Natural killer cell (primary cell): Measurements from ENCODE around the gene BBS1. TPM values are rescaled to one million over a fixed set of nuclear protein-coding genes. Genes with fewer than 3 reads are reported as not detected.

Experiments used
- ATAC-seq, 3 donors: fragments of 150-1000 bp in 2 of 3; fragments of 200-7000 bp in 1 of 3; cut with Tn5 transposase; 1 replicate in 1 of 3; 2 replicates in 2 of 3; pipeline ENCODE4 v1.10.0; 2021; ENCODE audit warnings: mild to moderate bottlenecking in 2 of 3, moderate library complexity in 2 of 3
- DNase-seq, 2 donors: peaks; one replicate each; pipeline versions ENCODE4 v3.0.0 to v3.0.0-alpha.2; 2013 to 2021; ENCODE audit warnings: mixed read lengths in 1 of 2
- H3K27ac ChIP-seq: one replicate; pipeline ENCODE4 v1.5.1; 2013; ENCODE audit warnings: mild to moderate bottlenecking, low read length
- H3K27me3 ChIP-seq: one replicate; pipeline ENCODE4 v1.6.1; 2013; ENCODE audit warnings: low read length; ENCODE audit not compliant: control insufficient read depth, insufficient read depth
- H3K36me3 ChIP-seq: one replicate; pipeline ENCODE4 v1.6.1; 2013; ENCODE audit warnings: low read length; ENCODE audit not compliant: control insufficient read depth, insufficient read depth
- H3K4me1 ChIP-seq: one replicate; pipeline ENCODE4 v1.6.1; 2013; ENCODE audit warnings: low read length; ENCODE audit not compliant: control insufficient read depth, insufficient read depth
- H3K4me3 ChIP-seq: one replicate; pipeline ENCODE4 v1.5.1; 2013; ENCODE audit warnings: low read length
- H3K9me3 ChIP-seq: one replicate; pipeline ENCODE4 v1.6.1; 2013; ENCODE audit warnings: low read length; ENCODE audit not compliant: control insufficient read depth, insufficient read depth
- H3K27ac Mint-ChIP-seq, 2 donors: one replicate each; pipeline ENCODE4 v1.8.0; 2022; ENCODE audit warnings: mild to moderate bottlenecking in 2 of 2, mixed read lengths in 2 of 2, moderate library complexity in 1 of 2
- H3K27me3 Mint-ChIP-seq, 2 donors: one replicate each; pipeline ENCODE4 v1.8.0; 2022; ENCODE audit warnings: low read depth in 2 of 2, mixed read lengths in 2 of 2
- H3K36me3 Mint-ChIP-seq: one replicate; pipeline ENCODE4 v1.8.0; 2022; ENCODE audit warnings: mixed read lengths
- H3K4me1 Mint-ChIP-seq, 2 donors: one replicate each; pipeline ENCODE4 v1.8.0; 2022; ENCODE audit warnings: mixed read lengths in 2 of 2
- H3K4me3 Mint-ChIP-seq: one replicate; pipeline ENCODE4 v1.8.0; 2022; ENCODE audit warnings: mild to moderate bottlenecking, moderate library complexity, mixed read lengths
- H3K9me3 Mint-ChIP-seq, 2 donors: one replicate each; pipeline ENCODE4 v1.8.0; 2022; ENCODE audit warnings: mixed read lengths in 2 of 2
- WGBS: methylation state at CpG from one replicate; pipeline ENCODE4 v1.1.7; 2013; ENCODE audit warnings: missing lambda C conversion rate; ENCODE audit not compliant: insufficient coverage; 5-methylcytosine and 5-hydroxymethylcytosine counted together
- intact Hi-C: fragments of 100-400 bp; cut with micrococcal nuclease; formaldehyde crosslinking; loops from one replicate; pipeline ENCODE4 v1.14.2; 2022
- total RNA-seq, 4 donors: library from RNA; stranded (reverse); fragments of 120-200 nt in 1 of 4; gene quantifications; one replicate each; pipeline versions ENCODE4 v1.2.3 to v1.2.4, GENCODE V29; 2013 to 2022
- TF ChIP-seq, protein P1 (sequence below): fragments of 200-600 bp; IDR thresholded peaks from one replicate; pipeline ENCODE4 v1.8.0; 2022; ENCODE audit warnings: antibody characterized with exemption

BBS1 gene
- total RNA-seq, 3 donors from 2014 or later (not counting 1 experiment from before 2014, with no cell fraction given): 12.5 to 22.5 (median 18.1) TPM

DNA sequence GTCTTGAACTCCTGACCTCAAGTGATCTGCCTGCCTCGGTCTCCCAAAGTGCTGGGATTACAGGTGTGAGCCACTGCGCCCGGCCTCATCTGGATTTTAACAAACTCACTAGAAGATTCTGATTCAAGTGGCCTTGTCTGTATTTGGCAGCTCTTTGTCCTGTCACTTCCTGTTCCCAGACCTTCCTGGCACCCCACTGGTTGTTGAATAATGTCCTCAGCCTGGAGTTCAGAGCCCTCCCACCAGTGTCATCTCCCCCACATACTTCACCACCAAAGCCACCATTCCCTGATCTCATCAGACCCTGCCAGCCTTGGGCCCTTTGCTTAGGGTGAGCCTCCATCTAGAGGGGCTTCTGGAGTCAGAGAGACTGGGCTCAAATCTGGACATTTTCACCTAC is 40.4 kb upstream of the BBS1 start:
- TF ChIP-seq, protein P1, sequence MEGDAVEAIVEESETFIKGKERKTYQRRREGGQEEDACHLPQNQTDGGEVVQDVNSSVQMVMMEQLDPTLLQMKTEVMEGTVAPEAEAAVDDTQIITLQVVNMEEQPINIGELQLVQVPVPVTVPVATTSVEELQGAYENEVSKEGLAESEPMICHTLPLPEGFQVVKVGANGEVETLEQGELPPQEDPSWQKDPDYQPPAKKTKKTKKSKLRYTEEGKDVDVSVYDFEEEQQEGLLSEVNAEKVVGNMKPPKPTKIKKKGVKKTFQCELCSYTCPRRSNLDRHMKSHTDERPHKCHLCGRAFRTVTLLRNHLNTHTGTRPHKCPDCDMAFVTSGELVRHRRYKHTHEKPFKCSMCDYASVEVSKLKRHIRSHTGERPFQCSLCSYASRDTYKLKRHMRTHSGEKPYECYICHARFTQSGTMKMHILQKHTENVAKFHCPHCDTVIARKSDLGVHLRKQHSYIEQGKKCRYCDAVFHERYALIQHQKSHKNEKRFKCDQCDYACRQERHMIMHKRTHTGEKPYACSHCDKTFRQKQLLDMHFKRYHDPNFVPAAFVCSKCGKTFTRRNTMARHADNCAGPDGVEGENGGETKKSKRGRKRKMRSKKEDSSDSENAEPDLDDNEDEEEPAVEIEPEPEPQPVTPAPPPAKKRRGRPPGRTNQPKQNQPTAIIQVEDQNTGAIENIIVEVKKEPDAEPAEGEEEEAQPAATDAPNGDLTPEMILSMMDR: no peak
- Mint-ChIP-seq H3K36me3 (no peaks in the 10 kb centered on the region), H3K9me3 (no peaks in the 10 kb centered on the region), H3K27ac (no peak overlapping the region), H3K4me1 (peaks cover 13 to 21% of the 10 kb centered on the region in 2 donors), H3K27me3 (no peaks in the 10 kb centered on the region), H3K4me3 (no peak overlapping the region)
- ATAC-seq (no peak), DNase-seq (no peak)
- H3K27ac ChIP-seq: no peak overlapping the region
- peaks cover 20% of the 10 kb centered on the region for H3K4me1 ChIP-seq
- no peak overlapping the region for H3K4me3 ChIP-seq
- no peaks in the 10 kb centered on the region for H3K36me3 ChIP-seq
- H3K9me3 ChIP-seq: no peaks in the 10 kb centered on the region
- 94% methylated on average over 3 of the region's 3 CpGs for WGBS
- H3K27me3 ChIP-seq: no peaks in the 10 kb centered on the region
- intact Hi-C loops: no loop called here

DNA sequence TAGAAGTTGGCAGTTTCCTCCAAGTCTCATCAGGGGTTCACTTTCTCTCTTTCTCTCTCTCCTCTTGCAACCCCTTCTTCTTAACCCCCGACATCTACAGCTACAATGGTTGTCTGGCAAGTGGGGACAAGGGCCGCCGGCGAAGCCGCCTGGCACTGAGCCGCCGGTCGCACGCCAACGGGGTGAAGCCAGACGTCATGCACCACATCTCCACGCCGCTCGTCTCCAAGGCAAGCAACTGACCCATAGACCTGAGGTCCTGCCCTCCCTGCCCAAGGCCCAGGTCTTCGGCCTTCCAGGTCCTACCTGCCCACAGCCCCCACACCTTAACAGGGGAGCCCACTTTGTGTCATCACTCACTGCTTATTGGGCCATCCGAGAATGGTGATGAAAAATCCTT is 39.3 kb upstream of the BBS1 start:
- Histone ChIP-seq H3K4me1 (peaks cover 14% of the 10 kb centered on the region), H3K9me3 (no peaks in the 10 kb centered on the region), H3K4me3 (no peak overlapping the region), H3K27ac (no peak overlapping the region), H3K36me3 (no peaks in the 10 kb centered on the region), H3K27me3 (no peaks in the 10 kb centered on the region)
- no peaks in the 10 kb centered on the region for H3K36me3 Mint-ChIP-seq
- peaks cover 8 to 12% of the 10 kb centered on the region in 2 donors for H3K4me1 Mint-ChIP-seq
- 96% methylated on average over 16 of the region's 16 CpGs for WGBS
- H3K4me3 Mint-ChIP-seq: no peak overlapping the region
- intact Hi-C loops: no loop called here
- TF ChIP-seq, protein P1: no peak
- no peak for DNase-seq
- H3K27ac Mint-ChIP-seq: no peak overlapping the region
- H3K9me3 Mint-ChIP-seq: no peaks in the 10 kb centered on the region
- ATAC-seq: no peak
- H3K27me3 Mint-ChIP-seq: no peaks in the 10 kb centered on the region

DNA sequence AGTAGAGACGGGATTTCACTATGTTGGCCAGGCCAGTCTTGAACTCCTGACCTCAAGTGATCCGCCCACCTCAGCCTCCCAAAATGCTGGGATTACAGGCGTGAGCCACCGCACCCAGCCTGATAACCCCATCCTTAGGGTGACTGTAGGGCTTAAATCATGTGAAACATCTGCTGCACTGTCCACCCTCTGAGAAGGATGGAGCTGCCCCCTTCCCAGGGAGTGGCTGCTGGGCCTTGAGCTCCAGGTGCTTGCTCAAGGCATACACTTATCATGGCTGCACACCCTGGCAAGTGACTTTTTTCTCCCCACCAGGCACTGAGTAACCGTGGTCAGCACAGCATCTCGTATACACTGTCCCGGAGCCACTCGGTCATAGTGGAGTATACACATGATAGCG is 38.4 kb upstream of the BBS1 start:
- ATAC-seq (no peak), DNase-seq (no peak)
- Histone ChIP-seq H3K4me3 (no peak overlapping the region), H3K4me1 (peaks cover 10% of the 10 kb centered on the region), H3K27me3 (no peaks in the 10 kb centered on the region), H3K27ac (no peak overlapping the region), H3K36me3 (no peaks in the 10 kb centered on the region), H3K9me3 (no peaks in the 10 kb centered on the region)
- Mint-ChIP-seq H3K27ac (no peak overlapping the region), H3K36me3 (no peaks in the 10 kb centered on the region), H3K4me1 (peaks cover 5 to 12% of the 10 kb centered on the region in 2 donors), H3K4me3 (no peak overlapping the region), H3K9me3 (no peaks in the 10 kb centered on the region), H3K27me3 (no peaks in the 10 kb centered on the region)
- TF ChIP-seq, protein P1: no peak
- 95% methylated on average over 9 of the region's 9 CpGs for WGBS
- intact Hi-C loops: no loop called here

DNA sequence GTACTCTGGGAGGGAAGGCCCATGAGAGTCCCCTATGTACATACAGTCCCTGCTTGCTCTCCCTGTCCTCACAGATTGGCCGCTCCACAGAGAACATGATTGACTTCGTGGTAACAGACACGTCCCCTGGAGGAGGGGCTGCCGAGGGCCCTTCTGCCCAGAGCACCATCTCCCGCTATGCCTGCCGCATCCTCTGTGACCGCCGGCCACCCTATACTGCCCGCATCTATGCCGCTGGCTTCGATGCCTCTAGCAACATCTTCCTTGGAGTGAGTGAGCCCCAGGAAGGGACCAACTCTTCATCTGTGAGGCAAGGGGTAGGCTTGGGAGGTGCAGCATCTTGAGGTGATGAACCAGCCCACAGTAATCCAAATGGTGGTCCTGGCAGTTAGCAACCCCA is 37.3 kb upstream of the BBS1 start:
- TF ChIP-seq, protein P1: no peak
- no peaks in the 10 kb centered on the region for H3K9me3 Mint-ChIP-seq
- no peaks in the 10 kb centered on the region for H3K36me3 ChIP-seq
- 93% methylated on average over 11 of the region's 11 CpGs for WGBS
- no peaks in the 10 kb centered on the region for H3K27me3 ChIP-seq
- intact Hi-C loops: no loop called here
- H3K4me3 Mint-ChIP-seq: no peak overlapping the region
- no peak overlapping the region for H3K4me3 ChIP-seq
- ATAC-seq (no peak), DNase-seq (no peak)
- H3K4me1 Mint-ChIP-seq: peaks cover 0 to 11% of the 10 kb centered on the region in 2 donors
- no peaks in the 10 kb centered on the region for H3K27me3 Mint-ChIP-seq
- no peak overlapping the region for H3K27ac Mint-ChIP-seq
- no peaks in the 10 kb centered on the region for H3K36me3 Mint-ChIP-seq
- no peak overlapping the region for H3K27ac ChIP-seq
- no peaks in the 10 kb centered on the region for H3K9me3 ChIP-seq
- H3K4me1 ChIP-seq: no peaks in the 10 kb centered on the region
